ENCODE data around the gene CEP85L.

Gene CEP85L

DNA sequence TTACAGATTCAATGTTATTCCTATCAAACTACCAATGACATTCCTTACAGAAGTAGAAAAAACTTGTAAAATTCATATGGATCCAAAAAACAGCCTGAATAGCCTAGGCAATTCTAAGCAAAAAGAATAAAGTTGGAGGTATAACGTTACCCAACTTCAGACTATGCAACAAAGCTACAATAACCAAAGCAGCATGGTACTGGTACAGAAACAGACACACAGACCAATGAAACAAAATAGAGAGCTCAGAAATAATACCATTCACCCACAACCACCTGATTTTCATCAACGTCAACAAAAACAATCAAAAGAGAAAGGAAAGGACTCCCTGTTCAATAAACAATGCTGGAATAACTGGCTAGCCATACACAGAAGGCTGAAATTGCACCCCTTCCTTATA, 120.4 kb downstream of the CEP85L start:
- DNase-seq: no peak

DNA sequence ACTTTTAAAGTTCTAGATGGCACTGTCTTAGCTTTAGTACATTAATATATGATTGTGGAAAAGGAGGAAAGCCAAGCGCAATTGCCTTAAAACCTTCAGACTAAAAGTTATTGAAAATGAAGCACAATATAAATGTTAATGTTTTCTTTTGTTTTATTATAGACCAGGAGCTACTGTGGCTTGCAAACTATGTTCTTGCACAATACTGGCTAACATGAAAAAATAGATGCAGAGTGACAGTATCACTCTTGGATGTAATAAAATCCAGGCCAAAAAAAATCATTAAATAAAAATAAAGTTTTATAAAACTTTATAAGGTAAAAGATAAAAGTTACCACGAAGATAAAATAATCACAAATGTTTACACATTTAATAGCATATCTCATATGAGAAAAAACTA, 121.6 kb downstream of the CEP85L start:
- no peak for DNase-seq

GRCh38 chr6:118528129-118528528, 123.3 kb downstream of the CEP85L start:
- DNase-seq: no peak

GRCh38 chr6:118525913-118526780, 125.2 kb downstream of the CEP85L start:
- no peak for DNase-seq

GRCh38 chr6:118524686-118525085, 126.7 kb downstream of the CEP85L start:
- no peak for DNase-seq

DNA sequence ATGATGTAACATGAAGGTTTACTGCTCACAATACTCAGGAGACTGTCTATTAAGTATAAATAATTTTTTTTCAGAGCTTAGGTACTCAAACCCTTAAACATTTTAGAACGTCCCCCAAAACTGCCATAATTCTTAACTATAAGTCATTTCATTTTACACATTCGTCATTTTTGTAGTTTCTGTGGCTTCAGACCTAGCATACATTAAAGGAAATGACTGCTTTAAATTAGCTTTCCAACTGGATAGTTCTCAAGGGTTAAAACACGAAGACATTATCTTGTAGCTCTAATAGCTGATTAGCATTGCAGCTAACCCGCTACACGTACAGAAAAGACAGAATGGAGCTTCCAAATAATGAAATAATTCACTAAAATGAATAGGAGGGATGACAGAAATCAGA, 128.2 kb downstream of the CEP85L start:
- no peak for DNase-seq

DNA sequence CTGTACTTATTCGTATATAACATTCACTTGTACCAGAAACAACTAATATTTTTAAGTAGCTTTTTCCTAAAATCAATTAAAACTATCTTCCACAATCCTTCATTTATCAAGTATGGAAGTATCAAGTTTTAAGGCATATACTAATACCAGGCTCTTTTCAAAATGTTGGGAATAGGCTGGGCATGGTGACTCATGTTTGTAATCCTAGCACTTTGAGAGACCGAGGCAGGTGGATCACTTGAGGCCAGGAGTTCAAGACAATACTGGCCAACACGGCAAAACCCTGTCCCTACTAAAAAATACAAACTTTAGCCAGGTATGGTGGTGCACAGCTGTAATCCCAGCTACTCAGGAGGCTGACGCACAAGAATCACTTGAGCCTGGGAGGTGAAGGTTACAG, 129.0 kb downstream of the CEP85L start:
- no peak for DNase-seq

- DNase-seq: no peak
Observed at GRCh38 chr6:118514689-118515088, 136.7 kb downstream of the CEP85L start.

- DNase-seq: no peak
Observed at GRCh38 chr6:118511930-118512715, 139.3 kb downstream of the CEP85L start.

GRCh38 chr6:118509009-118509617, 142.3 kb downstream of the CEP85L start:
- DNase-seq: peak in 1 of 2 donors; percentile 4

- DNase-seq: no peak
Observed at GRCh38 chr6:118507636-118508035, 143.8 kb downstream of the CEP85L start.

GRCh38 chr6:118506071-118506638, 145.2 kb downstream of the CEP85L start:
- no peak for DNase-seq

- DNase-seq: no peak
Observed at GRCh38 chr6:118505656-118506055, 145.7 kb downstream of the CEP85L start.

GRCh38 chr6:118504611-118505010, 146.8 kb downstream of the CEP85L start:
- DNase-seq: no peak

GRCh38 chr6:118502169-118502568, 149.2 kb downstream of the CEP85L start:
- DNase-seq: no peak

GRCh38 chr6:118501765-118502164, 149.6 kb downstream of the CEP85L start:
- no peak for DNase-seq

DNA sequence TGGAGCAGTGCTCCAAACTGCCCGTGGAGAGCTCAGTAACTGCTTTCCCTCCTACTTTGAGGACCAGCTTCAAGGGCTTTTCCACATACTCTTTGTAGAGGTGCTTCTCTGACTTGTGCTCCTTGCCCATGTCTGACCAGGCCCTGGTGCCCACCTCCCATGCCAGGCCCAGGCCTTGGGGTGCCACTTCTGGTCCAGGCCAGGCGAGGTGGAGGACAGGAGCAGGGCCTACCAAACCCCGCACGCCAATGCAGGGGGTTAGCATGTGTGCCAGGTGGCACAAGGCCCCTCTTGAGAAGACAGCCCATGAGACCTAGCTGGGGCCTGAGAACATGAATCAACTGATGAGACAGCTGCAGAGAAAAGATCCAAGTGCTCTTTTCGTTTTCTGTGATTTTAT, 150.3 kb downstream of the CEP85L start:
- no peak for DNase-seq

GRCh38 chr6:118500130-118501015, 151.0 kb downstream of the CEP85L start:
- DNase-seq: no peak

GRCh38 chr6:118495485-118496280, 155.7 kb downstream of the CEP85L start:
- no peak for DNase-seq

GRCh38 chr6:118494091-118494490, 157.3 kb downstream of the CEP85L start:
- no peak for DNase-seq

DNA sequence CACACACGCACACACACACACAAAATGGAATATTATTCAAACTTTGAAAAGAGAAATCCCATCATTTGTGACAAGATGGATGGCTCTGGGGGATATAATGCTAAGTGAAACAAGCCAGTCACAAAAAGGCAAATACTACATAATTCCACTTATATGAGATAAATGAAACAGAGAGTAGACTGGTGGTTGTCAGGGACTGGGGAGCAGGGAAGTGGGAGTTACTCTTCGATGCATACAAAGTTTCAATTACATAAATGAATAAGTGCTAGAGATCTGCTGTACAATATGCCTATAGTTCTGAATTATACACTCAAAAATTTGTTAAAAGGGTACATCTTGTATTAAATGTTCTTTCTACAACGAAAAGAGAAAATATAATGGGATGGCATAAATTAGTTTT, 161.4 kb downstream of the CEP85L start:
- no peak for DNase-seq
